Amniotic epithelial cell (primary cell): ENCODE results near the gene RFFL.
"Not testable (repeated sequence)": the region's sequence is repeated elsewhere in the genome, so short reads cannot be mapped to it uniquely, and the experiment has no call there.

Experiments used
- DNase-seq: peaks from one replicate; pipeline ENCODE4 v3.0.0-alpha.2; 2010; ENCODE audit warnings: low read depth

RFFL gene

DNA sequence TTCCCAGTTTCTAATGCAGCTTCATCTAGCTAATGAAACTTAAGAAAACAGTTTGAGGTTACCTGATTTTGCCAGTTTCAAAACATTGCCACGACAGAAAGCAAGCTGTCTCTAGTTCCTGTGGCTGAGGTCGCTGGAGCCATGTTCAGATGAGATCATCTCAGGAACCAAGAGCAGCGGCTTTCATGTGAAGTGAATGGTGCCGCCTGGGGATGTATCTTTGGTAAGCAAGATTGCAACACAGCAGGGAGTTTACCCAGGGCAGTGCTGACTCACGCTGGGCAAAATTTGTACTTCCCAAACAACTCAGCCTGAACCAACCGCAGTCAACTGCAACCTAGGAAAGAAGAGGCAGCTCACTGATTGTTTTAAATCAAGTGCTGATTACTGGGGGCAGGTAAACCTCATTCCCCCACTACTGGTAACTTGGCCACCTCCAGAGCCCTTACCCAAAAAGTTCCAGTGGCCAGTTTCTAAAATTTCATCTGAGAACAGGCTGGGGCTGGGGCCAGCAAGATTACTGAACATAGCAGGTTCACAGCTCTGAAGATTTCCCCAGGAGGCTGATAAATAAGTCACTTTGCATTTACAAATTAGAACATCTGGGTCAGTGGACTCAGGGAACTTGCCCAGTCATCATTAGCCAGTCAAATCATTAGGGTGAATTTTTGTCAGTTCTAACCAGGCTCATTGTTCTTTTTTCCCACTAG is at the start of gene RFFL:
Gene RFFL (minus strand): TSS at position 194 of the 710 bp plus-strand sequence. CDS start 37,154 bp downstream, outside the sequence.
- peak; percentile 100 for DNase-seq

GRCh38 chr17:35110791-35111190 is 47.3 kb upstream of the RFFL start:
- not testable (repeated sequence) for DNase-seq

DNA sequence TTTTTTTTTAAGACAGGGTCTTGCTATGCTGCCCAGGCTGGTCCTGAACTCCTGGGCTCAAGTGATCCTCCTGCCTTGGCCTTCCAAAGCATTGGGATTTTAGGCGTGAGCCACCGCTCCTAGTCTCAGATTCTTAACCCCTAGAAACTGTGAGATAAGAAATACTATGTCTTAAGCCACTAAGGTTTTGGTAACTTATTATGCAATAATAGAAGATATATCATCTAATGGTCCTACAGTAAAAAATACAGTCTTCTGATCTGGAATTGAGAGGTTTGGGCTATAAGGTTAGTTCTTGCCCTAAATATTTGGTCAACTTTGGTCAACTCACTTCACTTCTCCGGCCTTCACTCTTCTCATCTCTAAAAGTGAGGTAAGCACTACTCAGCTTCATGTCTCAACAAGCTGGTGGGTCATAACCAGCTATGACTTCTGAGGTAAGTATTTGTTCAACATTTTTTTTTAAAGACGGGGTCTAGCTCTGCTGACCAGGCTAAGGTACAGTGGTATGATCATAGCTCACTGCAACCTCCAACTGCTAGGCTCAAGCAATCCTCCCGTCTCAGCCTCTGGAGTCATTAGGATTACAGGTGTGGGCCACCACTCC is 41.4 kb upstream of the RFFL start:
- DNase-seq = no peak

GRCh38 chr17:35103271-35103670 is 39.8 kb upstream of the RFFL start:
- no peak for DNase-seq

DNA sequence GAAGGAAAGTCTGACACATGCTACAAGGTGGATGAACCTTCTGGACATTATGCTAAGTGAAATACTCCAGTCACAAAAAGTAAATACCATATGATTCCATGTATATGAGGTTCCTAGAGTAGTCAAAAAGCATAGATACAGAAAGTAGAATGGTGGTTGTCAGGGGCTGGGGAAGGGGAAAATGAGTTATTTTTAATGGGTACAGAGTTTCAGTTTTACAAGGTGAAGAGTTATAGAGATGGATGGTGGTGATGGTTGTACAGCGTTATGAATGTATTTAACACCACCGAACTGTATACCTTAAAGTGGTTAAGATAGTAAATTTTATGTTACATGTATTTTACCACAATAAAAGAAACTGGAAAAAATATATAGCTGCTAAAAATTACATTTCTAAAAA is 38.2 kb upstream of the RFFL start:
- no peak for DNase-seq

DNA sequence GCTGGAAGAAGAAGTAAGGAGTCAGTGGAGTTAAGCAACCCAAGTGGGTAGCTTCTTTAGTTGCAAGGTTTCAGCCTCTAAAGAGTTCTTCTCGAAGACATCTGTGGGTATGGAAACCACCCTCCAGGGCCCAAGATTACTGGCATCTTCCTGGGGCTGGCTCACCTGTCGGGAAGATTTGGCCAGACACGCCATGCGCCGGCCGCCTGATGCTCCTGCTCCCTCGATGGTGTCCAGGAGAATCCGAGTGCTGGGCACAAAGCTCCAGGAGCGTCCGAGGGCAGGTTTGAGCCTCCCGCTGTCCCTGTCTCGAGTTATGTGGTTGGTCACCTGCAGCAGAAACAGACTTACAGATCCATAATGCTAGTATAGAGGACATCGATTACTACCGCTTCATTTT is 37.5 kb upstream of the RFFL start:
- DNase-seq = no peak

GRCh38 chr17:35099908-35100307 is 36.4 kb upstream of the RFFL start:
- DNase-seq = no peak

DNA sequence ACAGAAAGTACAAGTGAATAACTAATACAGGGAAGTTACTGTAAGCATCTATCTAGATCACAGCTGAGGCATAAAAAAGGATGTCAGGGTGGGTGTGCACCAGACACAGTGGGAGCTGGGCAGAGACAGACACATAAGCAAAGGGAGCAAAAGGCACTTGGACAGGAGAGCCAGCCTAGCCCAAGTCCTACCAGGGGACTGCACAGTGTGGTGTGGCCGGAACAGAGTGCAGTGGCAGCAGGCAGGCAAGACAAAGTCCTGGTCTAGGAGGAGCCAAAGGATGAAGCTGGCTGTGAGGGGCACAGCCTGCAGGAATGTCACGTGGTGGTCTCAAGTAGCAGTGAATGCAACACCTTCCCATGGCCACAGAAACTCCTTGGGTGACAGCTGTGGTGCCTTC is 34.3 kb upstream of the RFFL start:
- no peak for DNase-seq

GRCh38 chr17:35095741-35096140 is 32.2 kb upstream of the RFFL start:
- DNase-seq = no peak

DNA sequence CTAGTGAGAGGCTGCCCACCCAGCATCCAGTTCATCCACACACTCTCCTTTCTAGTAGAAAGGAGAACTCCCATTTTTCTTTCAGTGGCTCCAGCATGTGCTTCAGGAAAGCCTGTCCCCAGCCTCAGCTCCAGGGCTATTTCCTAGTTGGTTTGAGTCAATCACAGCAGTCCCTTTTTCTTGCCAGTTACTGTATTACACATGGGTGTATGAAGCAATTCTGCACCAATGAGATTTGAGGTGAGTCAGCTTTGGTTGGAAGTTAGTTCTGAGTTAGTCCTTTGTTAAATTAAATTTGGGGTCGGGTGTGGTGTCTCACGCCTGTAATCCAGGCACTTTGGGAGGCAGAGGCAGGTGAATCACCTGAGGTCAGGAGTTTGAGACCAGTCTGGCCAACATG is 31.4 kb upstream of the RFFL start:
- DNase-seq = peak; percentile 87

DNA sequence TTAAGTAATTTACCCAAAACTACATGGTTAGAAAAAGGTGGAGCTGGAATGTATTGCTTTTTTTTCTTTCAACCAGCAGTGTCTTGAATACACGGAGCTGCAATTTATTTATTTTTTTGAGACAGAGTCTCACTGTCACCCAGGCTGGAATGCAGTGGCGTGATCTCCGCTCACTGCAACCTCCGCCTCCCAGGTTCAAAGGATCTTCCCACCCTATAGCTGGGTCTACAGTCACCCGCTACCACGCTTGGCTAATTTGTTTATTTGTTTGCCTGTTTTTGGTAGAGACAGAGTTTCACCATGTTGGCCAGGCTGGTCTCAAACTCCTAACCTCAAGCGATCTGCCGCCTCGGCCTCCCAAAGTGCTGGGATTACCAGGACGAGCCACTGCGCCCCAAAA is 27.2 kb upstream of the RFFL start:
- DNase-seq = not testable (repeated sequence)

DNA sequence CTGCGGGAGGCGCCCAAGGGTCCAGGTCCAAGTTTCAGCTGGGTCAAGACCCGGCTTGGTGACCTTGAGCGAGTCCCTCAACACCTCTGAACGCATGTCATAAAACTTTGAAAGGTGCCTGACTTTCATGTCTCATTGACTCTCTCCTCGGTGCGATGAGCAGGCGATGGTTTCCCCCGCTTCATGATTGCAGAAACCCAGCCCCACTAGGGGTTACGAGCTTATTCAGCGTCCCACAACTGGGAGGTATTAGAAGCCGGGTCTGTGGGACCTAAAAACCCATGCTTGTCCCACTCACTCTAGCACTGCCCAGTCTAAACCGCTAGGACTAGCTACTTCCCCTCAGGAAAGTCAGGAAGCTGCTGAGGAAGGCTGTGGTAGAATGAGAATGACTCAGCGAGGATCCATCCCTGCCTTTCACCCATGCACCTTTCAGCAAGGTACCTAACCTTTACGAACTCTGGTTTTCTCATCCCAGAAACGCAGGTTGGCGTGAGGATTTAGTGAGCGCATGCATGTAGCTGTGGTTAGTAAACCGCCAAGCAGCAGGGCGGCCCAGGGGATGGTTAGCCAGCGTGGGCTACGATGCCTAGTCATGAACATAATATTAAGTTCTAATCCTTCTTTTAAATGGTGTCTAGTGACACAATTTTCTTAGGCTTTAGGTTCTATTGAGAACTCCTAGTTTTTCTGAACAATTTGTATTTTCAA is 26.2 kb upstream of the RFFL start:
- DNase-seq = peak; percentile 64

GRCh38 chr17:35088881-35089585 is 25.5 kb upstream of the RFFL start:
- peak; percentile 58 for DNase-seq

DNA sequence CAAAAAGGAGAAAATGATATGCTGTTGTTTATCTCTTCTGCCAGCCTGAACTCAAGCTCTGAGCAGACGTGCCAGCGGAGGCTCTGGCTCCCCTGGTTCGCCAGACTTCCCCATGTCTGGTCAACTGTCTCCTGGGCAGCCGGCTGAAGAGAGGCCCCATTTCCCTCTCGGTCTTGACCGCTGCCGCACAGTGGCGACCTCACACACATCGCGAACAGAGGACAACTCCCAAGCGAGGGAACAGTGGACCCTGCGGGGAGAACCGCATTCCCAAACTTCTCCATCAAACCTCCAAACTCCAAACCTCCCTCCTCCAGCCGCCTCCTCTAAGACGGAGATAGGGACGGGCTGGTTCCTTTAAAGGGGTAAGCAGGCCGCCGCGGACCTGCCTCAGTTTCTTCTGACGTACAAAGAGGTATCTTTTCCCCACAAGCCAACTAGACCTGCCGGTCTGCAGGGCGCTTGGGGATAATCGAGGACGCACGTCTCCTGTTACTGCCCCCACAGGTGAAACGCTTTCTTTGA is 24.9 kb upstream of the RFFL start:
- peak; percentile 44 for DNase-seq

DNA sequence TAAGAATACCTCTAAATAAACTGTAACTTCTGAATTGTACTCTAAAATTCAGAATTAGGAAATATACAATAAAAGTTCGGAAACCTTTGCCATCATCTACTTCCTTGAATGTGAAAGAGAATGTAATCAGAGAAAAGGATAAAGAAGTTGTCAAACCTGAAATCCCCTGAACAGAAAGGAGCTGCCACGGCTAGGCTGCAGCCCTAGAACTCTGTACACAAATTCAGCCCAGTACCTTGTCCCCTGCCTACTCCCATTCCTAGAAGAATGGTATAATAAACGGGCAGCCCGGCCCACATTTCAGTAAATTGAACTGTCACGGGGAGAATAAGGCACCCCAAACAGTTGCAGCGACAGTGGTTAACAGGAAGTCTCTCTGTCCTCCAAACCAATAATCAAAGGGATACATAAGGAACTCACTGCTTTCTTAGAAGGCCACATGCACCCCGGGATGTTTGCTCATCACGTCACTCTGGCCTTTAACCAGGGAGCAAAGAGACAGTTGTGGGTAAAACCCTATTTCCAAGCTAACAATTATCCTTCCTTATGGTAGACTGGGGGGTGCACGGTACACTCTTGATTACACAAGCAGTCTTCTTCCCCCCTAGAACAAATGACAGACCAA is 24.3 kb upstream of the RFFL start:
- DNase-seq = no peak

DNA sequence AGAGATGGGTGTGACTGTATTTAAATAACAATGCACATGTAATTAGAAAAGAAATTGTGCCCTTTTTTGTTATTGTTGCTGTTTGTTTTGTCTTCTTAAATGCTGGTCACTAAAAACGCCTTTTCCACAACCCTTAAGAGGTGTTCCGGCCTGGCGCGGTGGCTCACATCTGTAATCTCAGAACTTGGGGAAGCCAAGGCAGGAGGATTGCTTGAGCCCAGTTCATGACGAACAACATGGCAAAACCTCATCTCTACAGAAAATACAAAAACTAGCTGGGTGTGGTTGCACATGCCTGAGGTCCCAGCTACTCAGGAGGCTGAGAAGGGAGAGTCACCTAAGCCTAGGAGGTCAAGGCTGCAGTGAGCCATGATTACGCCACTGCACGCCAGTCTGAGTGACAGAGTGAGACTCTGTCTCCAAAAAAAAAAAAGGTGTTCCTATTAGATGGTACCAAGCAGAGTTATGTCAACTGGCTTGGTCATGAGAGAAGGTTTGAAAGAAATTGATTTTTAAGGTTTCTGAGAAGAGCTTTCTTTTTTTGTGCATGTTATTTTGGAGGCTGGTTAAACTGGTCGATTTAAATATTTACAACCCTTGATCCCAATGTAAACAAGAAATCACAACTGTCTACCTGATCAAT is 23.5 kb upstream of the RFFL start:
- no peak for DNase-seq

GRCh38 chr17:35086164-35086563 is 22.7 kb upstream of the RFFL start:
- DNase-seq = no peak

DNA sequence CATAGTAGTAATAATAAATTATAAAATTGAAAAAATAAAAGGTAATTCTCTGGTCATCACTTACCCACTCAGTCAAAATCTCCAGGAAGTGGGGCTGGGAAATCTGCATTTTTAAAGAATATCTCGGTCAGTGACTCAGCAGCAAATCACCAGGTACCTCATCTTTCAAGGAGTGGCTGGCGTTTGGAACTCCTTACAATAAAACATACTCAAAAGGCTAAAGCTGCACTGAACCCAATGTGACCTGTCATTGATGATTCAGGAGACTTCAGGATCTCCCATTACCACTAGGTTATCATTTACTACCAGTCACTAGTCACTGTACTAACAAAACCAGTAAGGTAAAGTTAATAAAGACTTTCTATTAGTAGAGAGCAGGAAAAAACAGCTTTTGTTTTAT is 21.5 kb upstream of the RFFL start:
- DNase-seq = peak; percentile 61

DNA sequence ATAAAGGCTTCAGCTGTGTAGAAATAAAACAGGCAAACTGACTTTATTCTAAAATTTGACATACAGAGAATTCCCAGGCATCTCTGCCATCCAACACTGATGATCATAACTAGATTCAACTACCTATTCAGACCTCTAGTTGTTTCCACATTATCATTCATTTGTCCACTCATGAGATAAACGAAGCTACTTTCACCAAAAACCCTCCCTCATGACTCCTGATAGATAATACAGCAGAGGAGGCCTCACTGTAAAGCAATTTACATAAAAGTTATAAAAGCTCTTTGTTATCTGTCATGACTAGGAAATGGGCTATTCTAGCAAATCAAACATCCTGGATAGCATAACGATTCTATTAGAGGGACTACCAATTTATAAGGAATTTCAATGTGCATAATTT is 19.6 kb upstream of the RFFL start:
- DNase-seq = no peak

GRCh38 chr17:35082073-35082657 is 18.7 kb upstream of the RFFL start:
- DNase-seq = peak; percentile 78

GRCh38 chr17:35081638-35082037 is 18.1 kb upstream of the RFFL start:
- no peak for DNase-seq
